ENCODE results near the gene SYNDIG1L. TPM values are rescaled to one million over a fixed set of nuclear protein-coding genes. Genes with fewer than 3 reads are reported as not detected.

SYNDIG1L gene
- total and polyA plus RNA-seq, 2 donors from 2014 or later: 0.13 to 0.47 TPM

- Histone ChIP-seq H3K9me3 (ENCODE audit: control insufficient read depth in 2 of 3, insufficient read depth in 1 of 3, low read length in 3 of 3) (no peaks in the 10 kb centered on the region), H3K9ac (ENCODE audit: low read length in 3 of 3) (no peak overlapping the region), H3K36me3 (ENCODE audit: control insufficient read depth in 2 of 3, insufficient read depth in 3 of 3, low read length in 3 of 3) (peaks cover 0 to 2% (median 0%) of the 10 kb centered on the region in 3 donors), H3K27me3 (ENCODE audit: control insufficient read depth, insufficient read depth, low read length) (no peaks in the 10 kb centered on the region), H3K4me1 (ENCODE audit: control insufficient read depth in 2 of 3, insufficient read depth in 2 of 3, low read depth in 1 of 3, low read length in 3 of 3) (no peaks in the 10 kb centered on the region), H3K4me3 (ENCODE audit: low read length in 3 of 3) (no peak overlapping the region), H3K27ac (ENCODE audit: low read depth in 2 of 2, low read length in 2 of 2) (no peak overlapping the region)
- no peak for TF ChIP-seq CTCF (IDR thresholded peaks at IDR 0.05; ENCODE audit: borderline replicate concordance, extremely low read depth, insufficient read depth)
- FAIRE-seq: no peak
- DNase-seq: no peak
- intact Hi-C loops (cut with DNase I): no loop called here
Observed at GRCh38 chr14:74465335-74465734, 39.3 kb upstream of the SYNDIG1L start.

GRCh38 chr14:74464785-74465184, 38.8 kb upstream of the SYNDIG1L start:
- H3K4me1 ChIP-seq (ENCODE audit: control insufficient read depth in 2 of 3, insufficient read depth in 2 of 3, low read depth in 1 of 3, low read length in 3 of 3): no peaks in the 10 kb centered on the region
- H3K9ac ChIP-seq (ENCODE audit: low read length in 3 of 3): no peak overlapping the region
- peaks cover 0 to 2% (median 0%) of the 10 kb centered on the region in 3 donors for H3K36me3 ChIP-seq (ENCODE audit: control insufficient read depth in 2 of 3, insufficient read depth in 3 of 3, low read length in 3 of 3)
- no peak for FAIRE-seq
- no peak for TF ChIP-seq CTCF (IDR thresholded peaks at IDR 0.05; ENCODE audit: borderline replicate concordance, extremely low read depth, insufficient read depth)
- H3K4me3 ChIP-seq (ENCODE audit: low read length in 3 of 3): no peak overlapping the region
- no peak overlapping the region for H3K27ac ChIP-seq (ENCODE audit: low read depth in 2 of 2, low read length in 2 of 2)
- DNase-seq: no peak
- no peaks in the 10 kb centered on the region for H3K9me3 ChIP-seq (ENCODE audit: control insufficient read depth in 2 of 3, insufficient read depth in 1 of 3, low read length in 3 of 3)
- intact Hi-C loops (cut with DNase I): no loop called here
- H3K27me3 ChIP-seq (ENCODE audit: control insufficient read depth, insufficient read depth, low read length): no peaks in the 10 kb centered on the region

DNA sequence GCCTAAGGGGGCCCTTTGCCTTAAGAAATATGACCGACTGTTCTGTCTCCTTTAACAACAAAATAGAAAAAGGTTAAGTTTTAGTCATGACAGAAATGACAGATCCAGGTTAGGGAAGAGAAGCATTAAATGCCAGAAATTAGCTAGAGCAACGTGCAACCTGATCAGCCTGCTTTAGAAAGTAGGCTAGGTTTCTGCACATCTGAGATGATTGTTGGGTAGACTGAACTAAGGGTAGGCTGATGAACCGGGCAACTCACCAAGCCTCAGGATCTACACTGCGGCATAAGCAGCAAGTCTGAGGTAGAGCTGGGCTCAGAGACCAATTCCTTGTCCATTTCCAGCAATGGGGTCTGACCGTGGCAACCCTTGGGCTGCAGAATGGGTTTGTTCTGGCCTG, 37.7 kb upstream of the SYNDIG1L start:
- no peak overlapping the region for H3K27ac ChIP-seq (ENCODE audit: low read depth in 2 of 2, low read length in 2 of 2)
- no peak for TF ChIP-seq CTCF (IDR thresholded peaks at IDR 0.05; ENCODE audit: borderline replicate concordance, extremely low read depth, insufficient read depth)
- no peaks in the 10 kb centered on the region for H3K4me1 ChIP-seq (ENCODE audit: control insufficient read depth in 2 of 3, insufficient read depth in 2 of 3, low read depth in 1 of 3, low read length in 3 of 3)
- H3K9ac ChIP-seq (ENCODE audit: low read length in 3 of 3): no peak overlapping the region
- intact Hi-C loops (cut with DNase I): no loop called here
- H3K4me3 ChIP-seq (ENCODE audit: low read length in 3 of 3): no peak overlapping the region
- H3K36me3 ChIP-seq (ENCODE audit: control insufficient read depth in 2 of 3, insufficient read depth in 3 of 3, low read length in 3 of 3): no peaks in the 10 kb centered on the region
- no peak for FAIRE-seq
- DNase-seq: peak in 1 of 5 donors; percentile 1
- H3K9me3 ChIP-seq (ENCODE audit: control insufficient read depth in 2 of 3, insufficient read depth in 1 of 3, low read length in 3 of 3): no peaks in the 10 kb centered on the region
- H3K27me3 ChIP-seq (ENCODE audit: control insufficient read depth, insufficient read depth, low read length): no peaks in the 10 kb centered on the region

DNA sequence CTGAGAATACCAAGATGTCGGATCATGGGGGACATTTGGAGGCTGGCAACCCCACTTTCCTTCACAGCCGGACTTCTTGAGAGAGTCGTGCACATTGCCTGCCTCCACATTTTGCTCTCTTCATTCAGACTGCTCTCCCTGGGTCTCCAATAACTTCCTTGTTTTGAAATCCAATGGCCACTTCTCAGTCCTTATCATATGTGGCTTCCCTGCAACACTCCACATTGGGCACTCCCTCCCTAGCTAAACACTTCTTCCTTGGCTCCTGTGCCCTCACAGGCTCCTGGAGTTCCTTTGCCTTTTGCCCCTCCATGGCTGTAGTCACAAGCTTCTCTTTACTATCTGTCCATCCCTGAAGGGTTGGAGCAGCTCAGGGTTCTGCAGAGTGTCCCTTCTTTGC, 37.0 kb upstream of the SYNDIG1L start:
- DNase-seq: no peak
- intact Hi-C loops (cut with DNase I): no loop called here
- no peak for FAIRE-seq
- TF ChIP-seq CTCF (IDR thresholded peaks at IDR 0.05; ENCODE audit: borderline replicate concordance, extremely low read depth, insufficient read depth): no peak
- H3K9me3 ChIP-seq (ENCODE audit: control insufficient read depth in 2 of 3, insufficient read depth in 1 of 3, low read length in 3 of 3): no peaks in the 10 kb centered on the region
- H3K27ac ChIP-seq (ENCODE audit: low read depth in 2 of 2, low read length in 2 of 2): no peak overlapping the region
- no peak overlapping the region for H3K9ac ChIP-seq (ENCODE audit: low read length in 3 of 3)
- H3K4me3 ChIP-seq (ENCODE audit: low read length in 3 of 3): no peak overlapping the region
- no peaks in the 10 kb centered on the region for H3K27me3 ChIP-seq (ENCODE audit: control insufficient read depth, insufficient read depth, low read length)
- H3K36me3 ChIP-seq (ENCODE audit: control insufficient read depth in 2 of 3, insufficient read depth in 3 of 3, low read length in 3 of 3): no peaks in the 10 kb centered on the region
- H3K4me1 ChIP-seq (ENCODE audit: control insufficient read depth in 2 of 3, insufficient read depth in 2 of 3, low read depth in 1 of 3, low read length in 3 of 3): no peaks in the 10 kb centered on the region

All from kidney (tissue), 14 donors.